Ramos (cell line): ENCODE measurements around the gene ZNF879.

Experiments
- in situ Hi-C: fragments of 300-500 bp; cut with MboI; formaldehyde crosslinking; loops from one replicate; pipeline ENCODE4 v1.14.3; 2022; ENCODE audit warnings: low sequenced_read_pairs; ENCODE audit not compliant: unreplicated experiment

Gene ZNF879

GRCh38 chr5:179023528-179024189 is at the start of gene ZNF879:
ZNF879 (plus strand) TSS chr5:179023804; CDS start chr5:179025005, 1,201 bp downstream.
- in situ Hi-C loops = no loop called here

GRCh38 chr5:178981381-178981780 is 42.2 kb upstream of the ZNF879 start:
- in situ Hi-C loops = no loop called here

- in situ Hi-C loops = no loop called here
These were observed 40.7 kb upstream of the ZNF879 start for GRCh38 chr5:178982941-178983340.

DNA sequence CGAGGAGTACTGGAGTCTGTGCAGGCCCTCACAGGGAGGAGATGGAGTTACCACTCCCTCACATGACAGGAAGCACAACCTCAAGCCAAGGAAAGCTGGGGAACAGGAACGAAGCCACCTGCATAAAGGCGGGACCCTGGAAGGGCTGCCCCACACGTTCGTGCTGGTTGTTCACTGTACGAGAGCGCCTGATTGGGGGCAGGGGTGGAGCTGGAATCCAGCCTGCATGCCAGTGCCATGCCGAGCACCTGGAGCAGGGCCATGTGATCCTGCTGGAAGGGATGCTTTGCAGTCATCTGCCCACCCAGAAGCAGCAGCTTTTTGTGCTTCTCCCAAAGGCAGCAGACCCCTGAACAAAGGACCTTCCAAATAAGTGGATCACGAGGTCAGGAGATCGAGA is 39.9 kb upstream of the ZNF879 start:
- in situ Hi-C loops = no loop called here

GRCh38 chr5:178984145-178985072 is 39.2 kb upstream of the ZNF879 start:
- in situ Hi-C loops = no loop called here

DNA sequence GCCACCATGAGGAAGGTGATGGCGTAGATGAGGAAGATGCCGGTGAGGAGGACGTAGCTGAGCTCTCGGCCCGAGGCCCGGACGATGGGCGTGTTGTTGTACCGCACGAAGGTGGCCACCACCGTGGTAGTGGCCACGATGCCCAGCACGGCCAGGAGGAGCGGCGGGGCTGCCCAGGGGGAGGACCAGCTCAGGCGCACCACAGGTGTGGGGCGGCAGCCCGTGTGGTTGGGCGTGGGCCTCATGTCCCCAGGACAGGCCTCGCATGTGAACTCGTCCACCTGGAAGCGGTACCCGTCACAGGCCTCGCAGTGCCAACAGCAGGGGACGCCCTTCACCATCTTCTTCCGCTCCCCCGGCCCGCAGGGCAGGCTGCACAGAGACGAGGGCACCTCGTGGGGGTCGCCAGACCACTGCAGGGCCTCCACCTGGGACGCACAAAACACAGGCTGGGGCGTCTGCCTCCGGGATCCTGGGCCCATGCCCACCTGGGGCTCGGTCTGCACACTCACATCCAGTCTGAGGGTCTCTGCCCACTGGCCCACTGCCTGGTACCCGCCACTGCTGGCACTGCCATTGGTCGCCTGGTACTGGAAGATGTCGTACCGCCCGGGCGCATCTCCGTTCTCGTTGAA is 37.2 kb upstream of the ZNF879 start:
- in situ Hi-C loops = no loop called here

GRCh38 chr5:178988436-178989220 is 35.0 kb upstream of the ZNF879 start:
- in situ Hi-C loops = no loop called here

DNA sequence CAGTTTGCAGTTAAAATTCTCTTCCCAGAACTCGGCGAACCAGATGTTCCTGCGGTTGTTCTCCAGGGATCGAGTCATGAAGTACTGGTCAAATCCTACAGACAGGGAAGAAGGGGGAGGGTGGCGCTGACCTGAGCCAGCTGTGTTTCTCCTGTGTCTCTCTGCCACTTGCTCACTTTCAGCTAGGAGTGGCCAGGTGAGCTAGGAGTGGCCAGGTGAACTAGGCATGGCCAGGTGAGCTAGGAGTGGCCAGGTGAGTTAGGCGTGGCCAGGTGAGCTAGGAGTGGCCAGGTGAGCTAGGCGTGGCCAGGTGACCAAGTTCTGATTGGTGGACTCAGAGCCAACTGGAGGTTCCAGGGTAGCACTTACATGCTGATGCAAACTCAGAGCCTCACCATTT is 34.3 kb upstream of the ZNF879 start:
- in situ Hi-C loops = no loop called here

DNA sequence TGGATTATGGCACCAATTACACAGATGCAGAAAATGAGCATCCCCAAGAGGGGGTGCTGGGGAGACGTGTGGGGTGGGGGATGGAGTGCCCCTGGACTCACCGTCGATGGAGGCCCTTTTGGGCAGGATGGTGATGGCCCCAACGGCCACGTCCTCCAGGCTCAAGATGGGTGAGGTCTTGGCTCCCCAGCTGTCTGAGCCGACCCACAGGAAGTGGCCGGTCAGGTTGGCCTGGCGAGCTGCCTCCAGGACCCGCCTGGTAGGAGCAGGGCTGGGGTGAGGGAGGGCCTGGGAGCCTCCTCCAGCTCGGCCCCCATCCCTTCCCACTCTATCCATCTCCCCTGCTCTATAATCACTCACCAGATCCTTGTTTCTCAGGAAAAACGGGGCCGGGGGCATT is 33.1 kb upstream of the ZNF879 start:
- in situ Hi-C loops = no loop called here

- in situ Hi-C loops = no loop called here
These were observed 32.1 kb upstream of the ZNF879 start for GRCh38 chr5:178991190-178992145.

DNA sequence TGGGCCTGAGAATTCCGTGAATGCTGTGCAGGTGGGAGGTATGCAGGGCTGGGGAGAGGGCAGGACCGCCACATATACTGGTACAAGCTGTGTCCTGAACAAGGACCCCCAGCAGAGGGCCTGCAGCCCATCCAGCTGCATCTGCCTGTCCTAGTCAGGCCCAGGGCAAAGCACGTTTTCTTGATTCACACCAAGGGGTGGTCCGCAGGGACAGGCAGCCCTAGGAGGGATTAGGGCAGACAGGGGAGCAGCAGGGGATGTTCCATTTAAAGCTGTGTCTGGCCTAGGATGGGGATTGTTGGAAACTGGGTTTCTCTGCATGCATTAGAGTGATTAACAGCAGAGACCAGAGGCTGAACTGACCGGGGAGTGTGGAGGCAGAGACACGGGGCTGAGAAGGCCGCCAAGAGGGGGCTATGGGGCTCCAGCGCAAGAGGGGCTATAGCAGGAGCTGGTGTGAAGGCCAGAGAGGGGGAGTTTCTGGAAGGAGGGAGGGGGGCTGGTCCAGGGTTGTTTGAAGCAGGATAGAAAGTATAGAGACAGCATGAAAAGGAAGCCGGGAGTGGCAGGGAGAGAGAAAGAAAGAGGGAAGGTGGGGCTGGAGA is 31.2 kb upstream of the ZNF879 start:
- in situ Hi-C loops = no loop called here

DNA sequence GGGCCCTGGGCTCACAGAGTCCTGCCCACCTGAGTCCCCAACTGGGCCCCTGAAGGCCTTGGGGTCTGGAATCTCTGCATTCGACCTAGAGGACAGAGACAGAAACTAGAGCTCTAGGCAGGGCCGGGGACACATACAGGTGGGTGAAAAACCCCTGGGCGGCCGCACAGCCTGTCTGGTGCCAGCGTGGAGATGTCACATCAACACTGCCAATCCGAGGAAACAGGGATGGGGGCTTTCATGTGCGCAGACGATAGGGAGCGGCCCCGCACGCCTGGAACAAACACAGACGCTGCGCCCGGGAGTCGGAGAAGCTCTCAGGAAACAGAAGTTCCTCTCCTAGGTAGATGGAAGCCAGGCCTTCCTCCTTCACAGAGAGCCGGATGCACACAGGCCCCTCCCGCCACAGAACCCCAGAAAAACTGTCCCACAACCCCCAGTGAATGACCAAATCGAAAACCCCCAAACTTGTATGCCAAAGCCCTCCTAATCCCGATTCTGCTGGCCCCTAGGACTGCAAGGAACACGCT is 30.3 kb upstream of the ZNF879 start:
- in situ Hi-C loops = no loop called here

DNA sequence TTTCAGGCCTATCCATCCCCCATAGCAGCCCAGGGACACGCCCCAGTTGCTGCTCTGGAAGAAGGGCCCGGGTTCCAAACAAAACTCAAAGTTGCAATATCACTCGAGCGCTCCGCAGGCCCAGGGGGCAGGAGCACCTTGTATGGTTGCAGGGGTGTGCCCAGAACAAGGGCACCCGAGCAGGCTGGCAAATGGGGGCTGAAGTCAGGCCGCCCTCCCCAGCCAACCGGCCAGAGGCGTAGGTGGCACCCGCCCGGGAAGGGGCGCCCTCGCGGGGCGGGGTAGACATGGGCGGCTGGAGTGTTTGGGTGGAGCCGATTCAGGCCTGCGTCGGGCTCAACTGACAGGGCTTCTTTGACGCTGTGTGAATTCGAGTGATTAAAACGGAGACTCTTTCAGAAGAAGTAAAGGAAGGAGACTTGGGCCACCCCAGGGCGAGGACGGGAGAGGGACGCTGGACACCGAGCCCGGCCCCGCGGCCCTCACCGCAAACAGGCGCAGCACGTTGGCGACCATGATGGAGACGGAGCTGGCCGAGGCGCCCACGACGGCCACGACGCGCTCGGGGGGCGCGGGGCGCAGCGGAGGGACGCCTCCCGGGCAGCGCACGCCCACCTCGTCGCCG is 29.5 kb upstream of the ZNF879 start:
- in situ Hi-C loops = no loop called here

DNA sequence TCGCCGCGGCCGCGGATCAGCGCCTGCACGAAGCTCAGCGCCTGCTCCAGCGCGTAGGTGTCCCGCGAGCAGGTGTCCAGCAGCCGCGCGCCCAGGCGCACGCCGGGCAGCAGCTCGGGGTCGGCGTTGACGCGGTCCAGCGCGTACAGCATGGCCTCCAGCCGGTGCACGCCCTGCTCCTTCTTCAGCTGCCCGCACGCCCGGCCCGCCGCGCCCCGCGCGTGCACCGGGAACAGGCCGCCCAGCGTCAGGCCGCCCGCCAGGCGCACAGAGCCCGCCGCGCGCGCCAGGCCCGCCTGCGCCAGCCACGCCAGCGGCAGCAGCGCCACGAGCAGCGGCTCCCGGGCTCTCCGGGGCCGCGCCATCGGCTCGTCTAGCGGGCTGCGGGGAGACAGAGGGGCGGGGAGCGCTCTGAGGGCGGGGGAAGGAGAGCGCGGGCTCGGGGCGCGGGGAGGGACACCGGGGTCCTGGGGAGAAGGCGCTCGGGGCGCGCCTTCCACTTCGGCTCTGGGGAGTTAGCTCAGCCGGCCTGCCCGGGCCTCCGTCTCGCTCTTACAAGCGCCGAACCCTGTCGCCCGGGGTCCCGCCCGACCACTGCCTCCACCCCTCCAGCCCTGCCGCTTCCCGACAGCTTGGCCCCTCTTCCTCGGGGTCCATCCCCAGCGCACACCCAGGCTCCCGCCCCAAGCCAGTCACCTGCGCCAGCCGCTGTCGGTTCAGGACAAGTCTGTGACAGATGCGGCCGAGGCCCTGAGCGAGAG is 28.8 kb upstream of the ZNF879 start, which contains the start of gene GRM6:
Gene GRM6, minus strand, starts transcription at position 741 of the 761 bp plus-strand sequence. Its CDS starts 376 bp downstream, at position 365.
- in situ Hi-C loops = no loop called here

DNA sequence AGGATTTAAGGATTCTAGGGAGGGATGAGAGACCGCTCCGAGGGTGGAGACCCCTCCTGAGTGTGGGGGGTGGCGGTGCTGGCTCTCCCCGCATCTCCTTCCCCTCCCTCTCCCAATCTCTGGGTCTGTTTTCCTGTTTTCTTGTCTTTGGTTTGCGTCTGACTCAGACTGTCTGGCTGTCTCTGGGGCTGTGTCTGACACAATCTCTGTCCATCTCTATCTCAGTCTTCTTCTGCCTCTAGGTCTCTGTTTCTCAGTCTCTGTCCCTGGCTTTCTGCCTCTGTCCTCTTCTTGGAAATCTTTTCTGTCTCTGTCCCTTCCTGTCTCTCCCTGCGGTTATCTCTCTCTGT is 28.3 kb upstream of the ZNF879 start:
- in situ Hi-C loops = no loop called here

GRCh38 chr5:178996156-178996555 is 27.4 kb upstream of the ZNF879 start:
- in situ Hi-C loops = no loop called here

GRCh38 chr5:178997191-178997590 is 26.4 kb upstream of the ZNF879 start:
- in situ Hi-C loops = no loop called here
